Epidermal melanocyte (primary cell): Measurements from ENCODE around the gene COMMD10.
"Not testable (repeated sequence)": the region's sequence is repeated elsewhere in the genome, so short reads cannot be mapped to it uniquely, and the experiment has no call there.

Source experiments
- DNase-seq: peaks from one replicate; pipeline ENCODE4 v3.0.0; 2011; ENCODE audit warnings: low spot score; ENCODE audit not compliant: insufficient read length

The COMMD10 gene

DNA sequence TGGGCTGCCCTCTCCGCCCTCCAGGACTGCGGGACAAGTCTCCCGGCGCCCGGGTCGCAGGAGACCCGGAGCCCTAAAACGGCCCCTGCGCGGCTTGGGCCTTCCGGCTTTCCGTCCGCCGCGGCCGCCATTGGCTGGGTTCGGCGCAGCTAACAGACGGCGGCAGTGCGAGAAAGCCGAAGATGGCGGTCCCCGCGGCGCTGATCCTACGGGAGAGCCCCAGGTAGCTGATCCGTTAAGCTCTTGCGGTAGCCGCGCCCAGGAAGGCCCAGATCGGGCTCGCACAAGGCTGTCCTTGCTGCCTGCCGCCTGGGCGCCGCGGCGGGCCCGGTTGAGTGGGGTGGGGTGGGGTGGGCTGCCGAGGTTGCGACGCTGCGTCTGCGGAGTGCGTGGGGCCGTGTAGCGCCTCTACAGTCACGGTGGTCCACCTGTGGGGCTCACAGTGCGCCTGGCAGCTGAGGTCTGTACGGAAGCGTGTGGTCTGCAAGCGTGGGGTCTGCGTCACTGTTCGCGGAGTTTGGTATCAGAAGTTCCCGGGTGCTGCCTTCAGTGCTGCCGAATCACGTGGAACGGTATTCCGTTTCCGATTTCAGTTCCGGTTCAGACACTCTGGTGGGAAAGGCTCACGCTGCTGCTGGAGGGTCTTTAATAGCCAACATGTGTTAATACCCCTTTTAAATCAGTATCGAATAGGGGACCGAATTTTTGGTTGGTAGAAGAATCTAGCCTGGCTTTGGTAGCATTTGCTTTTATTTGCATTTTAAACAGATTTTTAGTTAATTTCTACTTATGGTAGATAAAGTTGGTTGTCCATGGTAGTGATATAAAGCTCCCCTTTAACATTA lies at the start of gene COMMD10:
COMMD10 (plus strand) TSS at position 155 of the 845 bp plus-strand sequence.
- peak; percentile 45 for DNase-seq

DNA sequence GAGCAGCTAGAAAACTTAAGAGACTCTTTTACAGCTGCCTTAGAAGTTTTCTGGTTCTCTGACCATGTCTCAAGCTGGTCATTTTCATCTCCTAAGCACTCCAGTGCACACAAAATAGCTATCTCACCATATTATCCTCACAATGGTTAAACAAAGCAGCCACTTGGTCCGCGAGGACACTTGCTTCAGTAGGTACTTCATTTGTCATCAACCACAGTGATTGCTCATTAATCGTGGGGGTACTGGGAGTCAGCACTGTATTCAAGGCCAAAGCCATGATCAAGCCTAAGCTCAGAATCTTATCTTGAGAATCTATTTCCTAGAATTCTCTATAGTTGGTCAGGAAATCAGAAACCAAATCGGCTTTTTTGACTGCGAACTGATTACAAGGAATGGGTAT lies 49.7 kb upstream of the COMMD10 start:
- no peak for DNase-seq

DNA sequence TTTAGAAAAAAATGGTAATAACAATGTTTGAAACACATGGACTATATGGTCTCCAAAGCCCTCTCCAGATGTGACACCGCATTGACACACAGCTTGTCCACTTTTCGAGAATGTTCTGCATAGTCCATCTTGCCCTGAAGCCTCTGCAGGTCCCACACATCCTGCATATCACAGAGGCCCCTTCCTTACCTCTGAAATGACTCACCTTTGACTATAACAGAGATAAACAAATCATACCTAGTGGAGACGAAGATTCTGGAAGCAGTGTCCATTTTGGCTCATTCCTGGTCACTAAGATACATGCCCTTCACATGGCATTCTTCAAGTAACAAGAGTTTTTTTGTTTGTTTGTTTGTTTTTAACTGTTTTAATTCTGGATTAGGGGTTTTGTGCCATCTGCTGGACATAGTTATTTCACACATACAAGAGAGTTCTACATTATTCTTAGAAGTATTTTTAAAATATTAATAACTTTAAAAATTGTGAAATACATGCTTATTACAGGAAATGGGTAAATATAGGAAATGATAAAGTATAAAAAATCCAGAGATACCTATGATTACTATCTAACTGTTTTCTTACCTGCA lies 47.5 kb upstream of the COMMD10 start:
- DNase-seq, result no peak

DNA sequence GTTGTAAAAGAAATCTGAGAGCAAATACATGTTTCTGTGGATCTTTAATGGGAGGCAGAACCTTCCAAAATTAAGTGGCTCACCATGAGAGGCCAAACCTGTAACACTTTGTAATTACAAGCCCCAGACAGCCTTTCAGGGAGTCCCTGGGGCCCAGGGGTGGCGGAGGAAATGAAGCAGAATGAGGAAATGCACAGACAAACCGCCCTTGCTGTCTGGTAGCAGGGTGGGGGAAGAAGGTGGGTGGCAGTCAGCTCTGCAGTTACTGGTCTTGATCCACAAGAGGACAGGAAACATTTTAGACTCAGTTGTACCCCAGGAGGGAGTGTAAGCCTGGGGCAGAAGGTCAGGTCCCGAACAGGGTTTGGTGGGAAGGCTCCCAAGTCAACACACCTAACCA lies 46.0 kb upstream of the COMMD10 start:
- DNase-seq, result no peak

DNA sequence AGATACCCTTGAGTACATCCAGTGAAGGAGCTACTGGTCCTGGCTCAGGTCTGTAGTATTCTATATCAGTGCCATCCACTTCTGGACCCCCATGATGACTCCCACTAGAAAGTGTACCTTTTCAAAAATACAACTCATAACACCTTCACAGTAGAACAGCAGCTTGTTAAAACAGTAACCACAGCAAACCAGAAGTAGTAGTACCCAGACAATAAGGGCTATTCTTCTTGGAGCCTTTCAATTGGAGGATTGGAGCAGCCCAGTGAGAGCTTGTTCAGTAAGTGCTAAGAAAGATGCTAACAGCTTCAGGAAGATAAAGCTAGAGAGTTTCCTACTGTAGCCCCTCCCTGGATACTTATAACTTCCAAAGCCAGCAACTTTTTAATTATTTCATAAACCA lies 42.5 kb upstream of the COMMD10 start:
- DNase-seq, result no peak

DNA sequence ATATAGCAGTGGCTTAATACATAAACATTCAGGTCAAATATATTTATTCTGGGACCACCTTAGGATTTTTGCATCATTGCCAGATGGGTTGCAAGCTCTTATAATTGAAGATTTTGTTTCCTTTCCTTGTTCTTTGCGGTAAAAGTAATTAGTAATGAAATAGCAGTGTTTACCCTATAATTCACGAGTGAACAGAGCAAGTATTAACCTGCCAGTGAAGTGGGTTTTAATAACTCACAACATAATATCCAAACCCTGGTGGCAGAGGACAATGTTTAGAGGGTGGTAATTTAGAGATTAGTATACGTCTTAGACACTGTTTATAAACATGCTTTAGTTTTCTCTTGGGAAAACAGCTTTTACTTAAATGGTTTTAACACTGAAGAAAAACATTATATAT lies 40.8 kb upstream of the COMMD10 start:
- DNase-seq, result no peak

DNA sequence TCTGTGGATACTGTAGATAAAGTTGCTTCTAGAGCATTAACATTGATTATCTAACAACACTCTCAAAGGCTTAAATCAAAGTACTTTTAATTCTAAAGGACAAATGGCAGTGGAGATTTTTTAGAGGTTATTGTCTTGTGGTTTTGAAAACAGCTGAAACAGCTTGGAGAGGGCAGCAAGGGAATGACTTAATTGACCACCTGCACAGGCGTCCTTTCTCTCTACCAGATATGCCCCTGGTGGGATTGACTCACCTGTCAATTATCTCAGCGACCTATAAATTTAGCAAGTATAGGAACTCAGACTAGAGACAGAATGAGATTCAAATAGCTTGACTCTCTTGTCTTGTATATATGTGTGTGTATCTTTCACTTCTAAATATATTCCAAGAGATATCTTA lies 39.0 kb upstream of the COMMD10 start:
- DNase-seq, result no peak

DNA sequence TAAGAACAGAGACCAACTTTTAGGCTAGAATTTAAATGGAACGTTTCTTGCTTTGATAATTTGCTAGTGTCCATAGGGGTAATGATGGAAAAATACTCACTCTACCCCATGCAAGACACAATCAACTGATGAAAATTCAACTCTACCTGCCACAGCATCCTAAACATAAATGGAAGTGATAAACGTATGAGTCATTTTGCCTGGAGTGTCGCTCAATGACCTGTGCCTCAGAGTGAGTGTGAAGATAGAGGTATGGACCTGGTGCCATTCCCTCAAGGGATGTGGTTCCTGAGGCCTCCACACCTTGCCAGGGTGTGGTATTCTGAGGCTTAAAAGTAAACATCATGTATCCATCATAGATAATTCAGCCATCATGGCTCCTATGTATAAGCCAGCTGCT lies 38.6 kb upstream of the COMMD10 start:
- no peak for DNase-seq

DNA sequence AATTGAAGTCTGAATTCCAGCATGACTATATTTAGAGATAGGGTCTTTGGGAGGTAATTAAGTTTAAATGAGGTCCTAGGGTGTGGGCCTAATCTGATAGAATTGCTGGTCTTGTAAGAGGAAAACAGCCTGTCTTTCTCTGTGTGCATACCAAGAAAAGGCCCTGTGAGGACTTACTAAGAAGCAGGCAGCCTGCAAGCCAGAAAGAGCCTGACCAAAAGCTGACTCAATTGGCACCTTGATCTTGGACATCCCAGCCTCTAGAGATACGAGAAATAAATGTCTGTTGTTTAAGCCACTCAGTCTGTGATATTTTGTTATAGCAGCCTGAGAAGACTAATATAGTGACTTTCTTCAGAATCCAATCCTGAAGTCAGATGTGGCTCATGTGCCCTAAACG lies 38.0 kb upstream of the COMMD10 start:
- DNase-seq, result no peak

DNA sequence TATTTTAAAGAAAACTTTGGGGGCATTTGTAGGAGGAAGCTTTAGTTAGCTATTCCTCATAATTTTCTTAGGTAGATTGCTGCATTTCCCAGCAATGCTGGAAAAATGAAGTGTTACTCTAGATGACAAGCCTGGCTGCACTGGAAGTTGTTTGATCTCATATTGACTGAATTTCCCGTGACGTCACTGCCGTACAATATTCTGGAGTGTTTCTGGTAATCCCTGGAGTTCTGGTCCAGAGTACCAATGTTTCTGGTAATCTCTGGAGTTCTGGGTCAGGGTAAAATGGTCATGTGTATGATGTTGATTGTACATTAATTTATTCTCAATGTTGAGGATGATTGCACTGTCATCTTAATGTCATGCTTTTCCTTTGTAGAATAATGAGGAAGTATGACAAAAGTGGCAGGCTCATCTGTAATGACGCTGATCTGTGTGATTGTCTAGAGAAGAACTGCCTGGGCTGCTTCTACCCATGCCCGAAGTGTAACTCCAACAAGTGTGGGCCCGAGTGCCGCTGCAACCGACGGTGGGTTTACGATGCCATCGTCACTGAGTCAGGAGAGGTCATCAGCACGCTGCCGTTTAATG lies 26.4 kb upstream of the COMMD10 start:
- no peak for DNase-seq

DNA sequence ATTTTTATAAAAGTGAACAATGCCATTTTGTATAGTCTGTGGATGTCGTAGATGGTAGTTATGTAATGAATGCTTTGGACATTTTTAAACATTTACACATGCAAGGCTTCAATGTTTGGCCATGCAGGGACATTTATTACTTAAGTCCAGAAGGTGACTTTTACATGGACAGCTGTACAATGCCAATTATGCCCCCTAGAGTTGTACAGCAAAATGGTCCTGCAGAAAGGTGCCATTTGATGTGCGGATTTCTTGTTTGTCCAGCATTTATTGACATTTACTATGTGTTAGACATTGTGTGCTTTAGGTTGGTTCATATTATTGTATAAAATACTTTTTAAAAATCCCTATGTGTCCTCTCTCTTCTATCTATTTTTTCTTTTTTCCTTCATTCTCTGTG lies 22.5 kb upstream of the COMMD10 start:
- DNase-seq, result no peak

DNA sequence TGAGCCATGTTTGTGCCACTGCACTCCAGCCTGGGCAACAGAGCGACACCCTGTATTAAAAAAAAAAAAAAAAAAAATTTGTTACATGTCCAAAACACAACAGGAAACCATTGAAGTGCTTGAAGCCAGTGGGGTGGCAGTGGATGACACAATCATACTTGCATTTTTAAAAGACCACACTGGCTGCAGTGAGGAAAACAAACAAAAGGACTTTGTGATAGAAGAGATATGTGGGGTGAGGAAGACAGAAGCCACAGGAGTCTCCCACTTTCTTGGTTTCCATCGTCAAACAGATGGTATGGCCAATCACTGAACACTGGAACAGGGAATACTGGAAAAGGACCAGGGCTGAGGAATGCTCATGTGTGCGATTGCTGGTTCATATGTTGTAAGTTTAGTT lies 20.9 kb upstream of the COMMD10 start:
- no peak for DNase-seq

DNA sequence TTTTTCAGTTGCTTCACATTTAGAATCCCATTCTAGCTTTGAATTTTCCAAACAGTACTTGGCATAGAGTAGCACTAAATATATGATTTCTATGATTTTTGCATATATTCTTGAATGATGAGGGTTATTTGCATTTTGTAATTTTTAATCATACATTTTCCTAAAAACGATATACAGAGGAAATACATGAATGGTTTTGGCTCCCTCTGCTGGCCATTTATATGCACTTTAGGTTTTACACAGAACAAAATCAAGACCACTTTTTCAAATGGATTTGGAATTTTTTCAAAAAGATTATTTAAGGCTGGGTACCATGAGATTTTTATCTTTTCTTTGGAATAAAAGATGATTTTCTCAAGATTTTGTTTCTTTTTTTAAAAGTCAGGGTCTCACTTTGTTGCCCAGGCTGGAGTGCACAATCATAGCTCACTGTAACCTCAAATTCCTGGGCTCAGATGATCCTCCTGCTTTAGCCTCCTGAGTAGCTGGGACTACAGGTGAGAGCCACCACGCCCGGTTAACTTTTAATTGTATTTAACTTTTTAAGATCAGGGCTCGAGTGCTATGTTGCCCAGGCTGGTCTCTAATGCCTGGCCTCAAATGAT lies 16.7 kb upstream of the COMMD10 start:
- DNase-seq, result peak; percentile 33

DNA sequence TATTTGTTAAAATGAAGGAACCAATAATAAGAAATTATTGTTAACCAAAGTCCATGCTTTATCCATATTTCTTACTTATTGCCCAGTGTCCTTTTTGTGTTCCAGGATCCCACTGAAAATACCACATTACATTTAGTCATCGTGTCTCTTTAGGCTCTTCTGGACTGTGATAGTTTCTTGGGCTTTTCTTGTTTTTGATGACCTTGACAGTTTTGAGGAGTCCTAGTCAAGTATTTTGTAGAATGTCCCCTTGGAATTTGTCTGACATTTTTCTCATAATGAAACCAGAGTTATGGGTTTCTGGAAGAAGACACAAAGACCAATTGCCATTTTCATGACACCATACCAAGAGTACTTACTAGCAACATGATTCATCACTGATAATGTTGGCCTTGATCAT lies 13.6 kb upstream of the COMMD10 start:
- DNase-seq, result no peak

DNA sequence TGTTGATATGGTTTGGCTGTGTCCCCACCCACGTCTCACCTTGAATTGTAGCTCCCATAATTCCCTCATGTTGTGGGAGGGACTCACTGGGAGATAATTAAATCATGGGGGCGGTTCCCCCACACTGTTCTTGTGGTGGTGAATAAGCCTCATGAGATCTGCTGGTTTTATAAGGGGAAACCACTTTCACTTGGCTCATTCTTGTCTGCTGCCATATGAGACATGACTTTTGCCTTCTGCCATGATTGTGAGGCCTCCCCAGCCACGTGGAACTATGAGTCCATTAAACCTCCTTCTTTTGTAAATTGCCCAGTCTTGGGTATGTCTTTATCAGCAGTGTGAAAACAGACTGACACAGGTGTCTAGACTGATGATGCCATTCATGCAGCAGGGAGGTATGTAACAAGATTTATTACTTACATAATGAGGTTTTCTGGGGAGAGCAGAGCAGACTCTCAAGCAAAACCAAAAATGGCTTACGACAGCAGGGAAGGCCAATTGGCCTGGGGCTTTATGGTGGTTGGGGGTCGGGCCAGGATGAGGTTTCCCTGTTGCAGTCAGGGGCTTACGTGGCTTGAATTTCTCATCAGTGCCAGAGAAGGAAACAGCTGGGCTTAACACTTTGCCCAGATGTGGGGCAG lies 9.5 kb upstream of the COMMD10 start:
- DNase-seq, result no peak

DNA sequence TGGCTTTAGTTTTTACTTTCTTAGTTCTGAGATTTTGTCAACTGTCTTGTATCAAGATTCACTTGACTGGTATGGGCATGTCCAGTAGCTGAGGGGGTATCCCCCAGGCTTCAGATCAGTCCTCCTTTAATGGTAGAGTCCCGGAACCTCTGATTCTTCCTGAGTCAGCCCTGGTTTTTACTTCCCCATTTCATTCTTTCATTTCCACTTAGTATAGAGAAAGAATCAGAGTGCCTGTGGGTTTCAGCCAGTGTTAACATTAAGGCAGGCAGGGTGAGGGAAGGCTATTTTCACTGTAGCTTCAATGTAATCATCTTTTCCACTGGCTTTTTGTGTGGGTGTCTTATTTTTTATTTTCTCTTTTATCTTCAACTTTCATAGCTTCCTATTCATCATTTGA lies 8.3 kb upstream of the COMMD10 start:
- DNase-seq, result no peak

DNA sequence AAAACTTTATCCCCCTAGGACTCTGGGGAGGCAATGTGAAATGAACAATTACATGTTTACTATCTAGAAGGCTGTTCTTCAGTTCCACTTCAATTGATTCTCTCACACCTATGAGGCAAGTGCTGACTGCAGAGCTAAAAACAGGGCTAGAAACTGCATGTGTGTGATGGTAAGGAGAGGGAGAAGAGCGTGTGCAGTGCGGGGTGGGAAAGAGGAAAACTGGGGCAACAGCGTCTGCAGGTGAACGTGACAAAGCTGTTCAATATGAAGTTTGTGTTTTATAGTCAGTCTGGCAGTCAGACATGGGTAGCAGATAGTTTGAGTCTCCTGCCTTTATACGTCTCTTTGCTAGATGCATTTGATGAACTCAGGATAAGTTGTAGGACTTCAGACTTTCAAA lies 6.6 kb upstream of the COMMD10 start:
- DNase-seq, result no peak

DNA sequence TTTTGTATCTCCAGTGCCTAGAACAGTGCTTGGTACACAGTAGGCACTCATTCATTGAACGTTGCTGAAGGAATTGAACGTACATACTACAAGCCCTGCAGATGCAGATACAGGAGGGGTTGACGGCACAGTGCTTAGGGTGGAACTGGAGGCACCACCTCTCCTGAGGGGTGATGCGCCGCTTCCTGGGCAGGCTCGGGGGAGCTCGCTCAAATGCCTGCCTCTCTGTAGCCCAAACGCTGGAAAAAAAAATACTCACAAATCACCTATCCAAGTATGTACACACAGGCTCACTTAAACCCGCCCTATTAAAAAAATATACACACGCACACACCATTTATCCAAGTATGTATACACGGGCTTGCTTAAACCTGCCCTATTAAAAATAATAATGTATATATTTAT lies 536 bp upstream of the COMMD10 start:
- peak; percentile 19 for DNase-seq

DNA sequence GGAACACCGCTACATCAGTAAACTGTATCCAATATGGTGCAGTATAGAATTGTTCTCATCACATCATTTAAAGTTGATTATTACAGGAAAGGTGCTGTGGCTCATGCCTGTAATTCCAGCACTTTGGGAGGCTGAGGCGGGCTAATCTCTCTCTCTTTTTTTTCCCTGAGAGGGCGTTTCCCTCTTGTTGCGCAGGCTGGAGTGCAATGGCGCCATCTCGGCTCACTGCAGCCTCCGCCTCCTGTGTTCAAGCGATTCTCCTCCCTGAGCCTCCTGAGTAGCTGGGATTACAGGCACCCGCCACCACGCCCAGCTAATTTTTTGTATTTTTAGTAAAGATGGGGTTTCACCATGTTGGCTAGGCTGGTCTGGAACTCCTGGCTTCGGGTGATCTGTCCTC lies 1.5 kb downstream of the COMMD10 start:
- DNase-seq, result not testable (repeated sequence)

DNA sequence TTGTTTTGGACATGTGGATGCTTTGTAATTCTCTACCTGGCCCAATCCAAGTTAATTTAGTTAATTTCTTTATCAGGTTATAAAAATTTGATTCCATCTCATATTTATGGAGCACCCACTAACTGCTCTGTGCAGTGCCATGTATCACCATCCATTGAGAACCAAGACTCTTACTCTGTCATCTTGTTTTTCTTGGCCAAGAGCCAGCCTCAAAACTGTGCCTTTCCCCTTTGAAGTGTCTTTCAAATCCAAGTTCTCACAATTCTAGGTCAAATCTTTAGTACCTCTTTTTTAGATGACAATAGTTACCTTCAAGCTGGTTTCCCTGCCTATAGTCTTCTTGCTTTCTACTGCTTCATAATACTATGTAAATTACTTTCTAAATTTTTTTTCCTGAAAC lies 3.2 kb downstream of the COMMD10 start:
- no peak for DNase-seq

DNA sequence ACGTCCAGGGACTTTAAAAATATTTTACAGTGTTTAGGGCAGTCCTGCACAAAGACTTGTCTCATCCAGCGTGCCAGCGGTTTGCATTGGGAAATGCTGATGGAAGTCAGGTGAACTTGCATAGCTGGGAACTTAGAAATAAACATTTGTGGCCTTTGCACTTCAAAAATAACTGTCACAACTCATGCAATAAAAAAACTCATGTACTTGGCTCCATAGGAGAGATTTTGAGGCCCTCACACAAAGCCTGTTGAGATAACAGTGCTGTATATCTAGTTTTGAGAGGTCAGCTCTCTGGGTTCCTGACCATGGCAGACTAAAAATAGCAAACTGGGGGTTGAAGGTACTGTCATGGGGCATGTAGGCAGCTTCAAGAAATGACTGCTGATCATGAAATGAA lies 5.5 kb downstream of the COMMD10 start:
- no peak for DNase-seq

DNA sequence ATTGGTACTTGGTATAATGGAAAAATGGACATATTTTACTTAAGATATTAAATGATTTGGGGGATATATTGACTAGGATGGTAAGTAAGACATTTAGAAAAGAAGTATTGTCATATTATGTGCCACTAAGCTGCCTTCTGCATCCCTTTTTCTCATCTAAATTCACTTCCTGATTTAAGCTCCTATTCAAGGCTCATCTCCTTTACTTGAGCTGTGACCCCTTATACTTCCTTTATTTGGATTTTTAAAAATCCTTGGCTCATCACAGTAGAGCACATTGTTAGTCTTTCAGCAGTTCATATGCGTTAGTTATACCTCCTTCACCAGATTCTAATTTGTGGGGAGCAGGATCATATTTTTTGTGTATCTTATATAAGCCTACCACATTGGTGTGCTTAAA lies 6.6 kb downstream of the COMMD10 start:
- no peak for DNase-seq
